ENCODE results near the gene TLE6.

- no peak for TF ChIP-seq CTCF (IDR thresholded peaks at IDR 0.05)
- TF ChIP-seq EP300 (IDR thresholded peaks at IDR 0.05) = peak in 1 of 4 donors; percentile 22
- TF ChIP-seq POLR2A (IDR thresholded peaks at IDR 0.05) = no peak
- TF ChIP-seq POLR2AphosphoS5 (IDR thresholded peaks at IDR 0.05) = peak in 1 of 2 donors; percentile 65
Measured at GRCh38 chr19:2970201-2970835, 7.0 kb upstream of the TLE6 start.

All from upper lobe of left lung (tissue), 4 donors.